Measurements from ENCODE around the gene MARK1.

MARK1 gene

GRCh38 chr1:220550811-220551399 lies 23.0 kb downstream of the MARK1 start:
- no peak for TF ChIP-seq CTCF (IDR thresholded peaks at IDR 0.05; ENCODE audit: control insufficient read depth, insufficient read depth, low read depth, low read length, missing control alignments)

GRCh38 chr1:220551718-220552117 lies 23.8 kb downstream of the MARK1 start:
- DNase-seq (ENCODE audit: low read depth), result no peak
- no peak for TF ChIP-seq CTCF (IDR thresholded peaks at IDR 0.05; ENCODE audit: control insufficient read depth, insufficient read depth, low read depth, low read length, missing control alignments)
- H3K4me3 ChIP-seq (ENCODE audit: control insufficient read depth, low read depth, low read length), result no peak overlapping the region

More at GRCh38 chr1:220550811-220551399, 23.0 kb downstream of the MARK1 start:
- no peak overlapping the region for H3K4me3 ChIP-seq (ENCODE audit: control insufficient read depth, low read depth, low read length)
- DNase-seq (ENCODE audit: low read depth), result no peak

- H3K4me3 ChIP-seq (ENCODE audit: control insufficient read depth, low read depth, low read length), result no peak overlapping the region
- TF ChIP-seq CTCF (IDR thresholded peaks at IDR 0.05; ENCODE audit: control insufficient read depth, insufficient read depth, low read depth, low read length, missing control alignments), result no peak
Measured at GRCh38 chr1:220552672-220553260, 24.8 kb downstream of the MARK1 start.

GRCh38 chr1:220556641-220557040 lies 28.7 kb downstream of the MARK1 start:
- DNase-seq (ENCODE audit: low read depth), result no peak
- H3K4me3 ChIP-seq (ENCODE audit: control insufficient read depth, low read depth, low read length), result no peak overlapping the region
- no peak for TF ChIP-seq CTCF (IDR thresholded peaks at IDR 0.05; ENCODE audit: control insufficient read depth, insufficient read depth, low read depth, low read length, missing control alignments)

More at GRCh38 chr1:220552672-220553260, 24.8 kb downstream of the MARK1 start:
- DNase-seq (ENCODE audit: low read depth), result no peak

GRCh38 chr1:220563564-220563963 lies 35.6 kb downstream of the MARK1 start:
- no peak for TF ChIP-seq CTCF (IDR thresholded peaks at IDR 0.05; ENCODE audit: control insufficient read depth, insufficient read depth, low read depth, low read length, missing control alignments)
- no peak for DNase-seq (ENCODE audit: low read depth)
- H3K4me3 ChIP-seq (ENCODE audit: control insufficient read depth, low read depth, low read length), result no peak overlapping the region

GRCh38 chr1:220564216-220564615 lies 36.3 kb downstream of the MARK1 start:
- DNase-seq (ENCODE audit: low read depth), result no peak
- no peak overlapping the region for H3K4me3 ChIP-seq (ENCODE audit: control insufficient read depth, low read depth, low read length)
- TF ChIP-seq CTCF (IDR thresholded peaks at IDR 0.05; ENCODE audit: control insufficient read depth, insufficient read depth, low read depth, low read length, missing control alignments), result no peak
